ENCODE results near the gene MGMT.

DNA sequence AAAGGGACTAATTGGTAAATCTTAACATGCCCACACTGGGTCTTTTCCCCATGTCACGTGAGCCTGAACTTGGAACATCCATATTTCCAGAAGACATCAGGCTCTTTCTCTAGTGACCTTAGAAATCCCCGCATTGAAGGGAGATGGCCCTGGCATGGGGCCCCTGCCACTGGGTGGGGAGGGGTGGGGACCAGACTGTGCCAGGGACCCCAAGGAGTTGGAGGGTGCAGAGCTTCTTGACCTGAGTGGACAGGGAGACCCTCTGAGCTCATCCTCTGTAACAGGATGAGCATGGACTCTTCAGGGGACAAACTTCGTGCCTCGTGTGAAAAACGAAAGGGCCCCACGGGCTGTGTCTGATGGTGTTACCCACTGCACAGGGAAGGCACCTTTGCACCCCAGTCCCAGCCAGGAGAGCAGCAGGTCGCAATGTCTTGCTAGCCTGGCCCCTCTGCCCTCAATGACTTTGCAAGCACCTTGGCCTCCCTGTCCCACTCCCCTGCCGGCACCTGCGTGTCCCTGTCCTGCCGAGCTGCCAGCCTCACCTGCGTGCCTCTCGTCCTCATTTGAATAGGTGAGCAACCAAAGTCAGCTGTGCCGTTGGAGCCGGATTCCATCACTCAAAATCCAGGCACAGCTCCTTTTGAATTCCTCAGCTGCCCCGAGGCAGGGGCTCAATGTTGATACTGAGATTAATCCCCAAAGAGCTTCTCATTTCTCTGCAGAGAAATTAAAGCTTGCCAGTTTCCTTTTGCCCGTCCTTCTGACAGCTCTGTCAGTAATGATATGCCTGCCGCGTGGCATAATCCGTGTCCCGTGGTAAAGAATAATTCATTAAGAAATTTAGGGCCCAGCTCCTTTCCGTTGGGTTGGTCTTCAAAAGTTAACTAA is 262.1 kb downstream of the MGMT start:
- no peak for TF ChIP-seq POLR2A (IDR thresholded peaks at IDR 0.05)
- TF ChIP-seq, protein P1, sequence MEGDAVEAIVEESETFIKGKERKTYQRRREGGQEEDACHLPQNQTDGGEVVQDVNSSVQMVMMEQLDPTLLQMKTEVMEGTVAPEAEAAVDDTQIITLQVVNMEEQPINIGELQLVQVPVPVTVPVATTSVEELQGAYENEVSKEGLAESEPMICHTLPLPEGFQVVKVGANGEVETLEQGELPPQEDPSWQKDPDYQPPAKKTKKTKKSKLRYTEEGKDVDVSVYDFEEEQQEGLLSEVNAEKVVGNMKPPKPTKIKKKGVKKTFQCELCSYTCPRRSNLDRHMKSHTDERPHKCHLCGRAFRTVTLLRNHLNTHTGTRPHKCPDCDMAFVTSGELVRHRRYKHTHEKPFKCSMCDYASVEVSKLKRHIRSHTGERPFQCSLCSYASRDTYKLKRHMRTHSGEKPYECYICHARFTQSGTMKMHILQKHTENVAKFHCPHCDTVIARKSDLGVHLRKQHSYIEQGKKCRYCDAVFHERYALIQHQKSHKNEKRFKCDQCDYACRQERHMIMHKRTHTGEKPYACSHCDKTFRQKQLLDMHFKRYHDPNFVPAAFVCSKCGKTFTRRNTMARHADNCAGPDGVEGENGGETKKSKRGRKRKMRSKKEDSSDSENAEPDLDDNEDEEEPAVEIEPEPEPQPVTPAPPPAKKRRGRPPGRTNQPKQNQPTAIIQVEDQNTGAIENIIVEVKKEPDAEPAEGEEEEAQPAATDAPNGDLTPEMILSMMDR (IDR thresholded peaks at IDR 0.05): no peak
- TF ChIP-seq EP300 (IDR thresholded peaks at IDR 0.05): no peak
